Mesothelial cell of epicardium (in vitro differentiated cells): ENCODE results near the gene COL12A1. TPM values are rescaled to one million over a fixed set of nuclear protein-coding genes. Genes with fewer than 3 reads are reported as not detected.
A peak's percentile ranks its signal among the peaks of the same experiment; 100 is the strongest.

Source experiments
- DNase-seq, 2 experiments: peaks; one replicate each; pipeline ENCODE4 v3.0.0; 2021; ENCODE audit warnings: low spot score in 2 of 2; ENCODE audit not compliant: unreplicated experiment in 2 of 2
- H3K27ac Mint-ChIP-seq: 2 replicates; pipeline ENCODE4 v1.8.0; 2021; ENCODE audit warnings: mixed read lengths
- H3K27me3 Mint-ChIP-seq: 2 replicates; pipeline ENCODE4 v1.8.0; 2021; ENCODE audit warnings: low read depth, mixed read lengths
- H3K36me3 Mint-ChIP-seq: 2 replicates; pipeline ENCODE4 v1.8.0; 2021; ENCODE audit warnings: mixed read lengths
- H3K4me1 Mint-ChIP-seq: 2 replicates; pipeline ENCODE4 v1.8.0; 2021; ENCODE audit warnings: mixed read lengths
- H3K4me3 Mint-ChIP-seq: 2 replicates; pipeline ENCODE4 v1.8.0; 2021; ENCODE audit warnings: mild to moderate bottlenecking, moderate library complexity, mixed read lengths
- H3K9me3 Mint-ChIP-seq: 2 replicates; pipeline ENCODE4 v1.8.0; 2021; ENCODE audit warnings: mixed read lengths
- total RNA-seq: library from RNA; stranded (reverse); gene quantifications from 3 replicates; pipeline ENCODE4 v1.2.1, GENCODE V29; 2021
- TF ChIP-seq, protein P1 (sequence below): fragments of 200-600 bp; sonication (generic); IDR thresholded peaks from one replicate; pipeline ENCODE4 v1.5.0; 2021; ENCODE audit warnings: antibody characterized with exemption; ENCODE audit not compliant: unreplicated experiment

The COL12A1 gene
- total RNA-seq, 1 donor from 2014 or later, result 10.5 TPM

DNA sequence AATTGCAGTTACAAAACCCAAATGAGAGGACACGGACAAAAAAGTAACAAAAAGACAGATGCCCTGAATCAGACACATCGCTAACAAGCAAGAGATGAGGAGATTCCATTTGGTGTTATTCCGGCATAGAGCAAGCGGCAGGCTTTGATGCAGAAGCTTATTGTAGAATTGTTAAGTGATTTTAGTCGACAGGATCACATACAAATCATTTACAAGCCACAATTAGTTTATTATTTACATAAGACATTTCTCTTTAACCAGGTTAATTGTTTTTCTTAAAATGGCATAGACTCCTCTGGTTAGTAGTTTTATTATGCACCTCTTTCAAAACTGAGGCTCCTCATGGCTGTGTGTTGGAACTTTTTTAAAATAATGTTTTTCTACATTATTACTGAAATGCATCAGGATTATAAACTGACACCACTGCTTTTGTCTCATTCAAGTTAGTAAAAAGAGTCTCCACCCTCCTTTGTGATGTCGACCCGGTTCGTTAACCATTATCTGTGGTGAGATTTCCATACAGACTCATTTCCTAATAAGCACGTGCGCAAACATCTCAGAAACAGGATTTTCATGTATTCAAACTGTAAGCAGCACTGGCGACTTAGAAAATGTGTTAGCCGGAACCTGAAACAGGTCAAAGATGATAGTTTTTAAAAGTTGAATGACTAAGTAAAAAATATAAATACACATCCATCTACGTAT lies 119.8 kb downstream of the COL12A1 start:
- H3K27me3 Mint-ChIP-seq, result peaks cover 7% of the 10 kb centered on the region
- H3K9me3 Mint-ChIP-seq, result no peaks in the 10 kb centered on the region
- peaks cover 1% of the 10 kb centered on the region for H3K36me3 Mint-ChIP-seq
- DNase-seq, result no peak
- H3K27ac Mint-ChIP-seq, result no peak overlapping the region
- no peak overlapping the region for H3K4me3 Mint-ChIP-seq
- peaks cover 15% of the 10 kb centered on the region for H3K4me1 Mint-ChIP-seq
- TF ChIP-seq, protein P1, sequence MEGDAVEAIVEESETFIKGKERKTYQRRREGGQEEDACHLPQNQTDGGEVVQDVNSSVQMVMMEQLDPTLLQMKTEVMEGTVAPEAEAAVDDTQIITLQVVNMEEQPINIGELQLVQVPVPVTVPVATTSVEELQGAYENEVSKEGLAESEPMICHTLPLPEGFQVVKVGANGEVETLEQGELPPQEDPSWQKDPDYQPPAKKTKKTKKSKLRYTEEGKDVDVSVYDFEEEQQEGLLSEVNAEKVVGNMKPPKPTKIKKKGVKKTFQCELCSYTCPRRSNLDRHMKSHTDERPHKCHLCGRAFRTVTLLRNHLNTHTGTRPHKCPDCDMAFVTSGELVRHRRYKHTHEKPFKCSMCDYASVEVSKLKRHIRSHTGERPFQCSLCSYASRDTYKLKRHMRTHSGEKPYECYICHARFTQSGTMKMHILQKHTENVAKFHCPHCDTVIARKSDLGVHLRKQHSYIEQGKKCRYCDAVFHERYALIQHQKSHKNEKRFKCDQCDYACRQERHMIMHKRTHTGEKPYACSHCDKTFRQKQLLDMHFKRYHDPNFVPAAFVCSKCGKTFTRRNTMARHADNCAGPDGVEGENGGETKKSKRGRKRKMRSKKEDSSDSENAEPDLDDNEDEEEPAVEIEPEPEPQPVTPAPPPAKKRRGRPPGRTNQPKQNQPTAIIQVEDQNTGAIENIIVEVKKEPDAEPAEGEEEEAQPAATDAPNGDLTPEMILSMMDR, result no peak

DNA sequence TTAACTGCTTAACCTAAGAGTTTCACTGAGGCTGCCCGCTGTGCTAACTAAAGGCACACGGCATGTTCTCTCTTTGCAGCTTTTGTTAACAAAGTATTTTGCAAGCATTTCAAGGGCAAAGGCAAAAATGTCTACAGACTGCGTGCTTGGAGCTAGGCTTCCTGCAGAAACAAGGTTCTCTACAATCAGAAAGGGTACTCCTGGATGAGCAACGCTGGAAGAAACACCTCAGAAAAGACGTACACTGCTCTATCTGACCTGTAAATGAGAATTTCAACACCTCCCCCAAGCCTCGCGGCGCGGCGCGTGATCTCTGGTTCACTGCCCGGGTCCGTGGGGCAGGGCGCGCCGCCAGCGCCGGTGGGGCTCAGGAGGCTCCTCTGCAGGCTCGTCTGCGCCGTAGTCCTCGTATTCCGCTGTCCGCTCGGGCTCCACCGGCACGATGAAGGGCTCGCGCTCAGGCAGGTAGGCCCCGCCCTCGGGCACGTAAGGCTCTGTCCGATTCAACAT lies 120.9 kb downstream of the COL12A1 start:
- TF ChIP-seq, protein P1, result no peak
- Mint-ChIP-seq H3K4me1 (peaks cover 15% of the 10 kb centered on the region), H3K27me3 (peaks cover 7% of the 10 kb centered on the region), H3K9me3 (peaks cover 5% of the 10 kb centered on the region), H3K36me3 (peaks cover 1% of the 10 kb centered on the region), H3K4me3 (peak overlapping the region; percentile 65), H3K27ac (no peak overlapping the region)
- DNase-seq, result peak; percentile 21 to 51

DNA sequence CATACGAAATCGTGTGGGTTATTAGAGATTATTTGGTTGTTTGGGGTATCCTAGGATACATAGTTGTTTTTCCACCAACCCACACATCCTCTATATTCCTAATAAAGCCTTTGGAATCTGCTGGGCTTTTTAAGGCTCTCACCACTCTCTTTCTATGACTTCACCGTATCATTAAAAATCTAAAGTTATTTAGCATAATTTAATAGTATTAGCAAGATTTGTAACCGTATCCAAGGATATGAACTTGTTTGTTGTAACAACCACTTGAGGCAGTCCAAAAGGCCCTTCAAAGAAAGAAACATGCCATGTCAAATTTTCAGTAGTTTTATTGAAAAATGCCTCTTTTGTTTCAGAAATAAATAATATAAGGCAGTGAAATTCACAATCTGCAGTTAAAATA lies 121.8 kb downstream of the COL12A1 start:
- Mint-ChIP-seq H3K27me3 (peaks cover 8% of the 10 kb centered on the region), H3K36me3 (peaks cover 1% of the 10 kb centered on the region), H3K4me1 (peaks cover 9% of the 10 kb centered on the region), H3K27ac (no peak overlapping the region), H3K4me3 (no peak overlapping the region), H3K9me3 (peaks cover 5% of the 10 kb centered on the region)
- TF ChIP-seq, protein P1, result no peak
- DNase-seq, result no peak

DNA sequence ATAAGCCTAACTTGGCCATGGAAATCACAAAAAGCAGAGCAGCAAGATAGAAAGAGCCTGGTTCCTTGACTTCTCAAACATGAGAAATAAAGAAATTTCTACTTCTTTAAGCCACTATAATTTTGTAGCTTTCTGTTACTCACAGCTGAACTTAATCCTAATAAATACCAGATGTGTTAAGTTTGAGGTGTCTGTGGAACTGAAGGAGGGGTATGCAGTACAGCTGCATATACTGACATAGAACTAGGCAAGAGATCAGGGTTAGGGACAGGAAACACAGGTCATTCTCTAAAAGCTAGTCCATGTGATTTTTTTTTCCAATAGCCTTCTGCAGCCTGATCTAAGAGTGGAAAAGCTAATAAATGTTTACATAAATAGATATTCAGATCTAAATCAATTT lies 123.9 kb downstream of the COL12A1 start:
- Mint-ChIP-seq H3K4me3 (no peak overlapping the region), H3K9me3 (peaks cover 5% of the 10 kb centered on the region), H3K27me3 (peaks cover 8% of the 10 kb centered on the region), H3K36me3 (no peaks in the 10 kb centered on the region), H3K4me1 (peaks cover 12% of the 10 kb centered on the region), H3K27ac (no peak overlapping the region)
- DNase-seq, result no peak
- TF ChIP-seq, protein P1, result no peak

DNA sequence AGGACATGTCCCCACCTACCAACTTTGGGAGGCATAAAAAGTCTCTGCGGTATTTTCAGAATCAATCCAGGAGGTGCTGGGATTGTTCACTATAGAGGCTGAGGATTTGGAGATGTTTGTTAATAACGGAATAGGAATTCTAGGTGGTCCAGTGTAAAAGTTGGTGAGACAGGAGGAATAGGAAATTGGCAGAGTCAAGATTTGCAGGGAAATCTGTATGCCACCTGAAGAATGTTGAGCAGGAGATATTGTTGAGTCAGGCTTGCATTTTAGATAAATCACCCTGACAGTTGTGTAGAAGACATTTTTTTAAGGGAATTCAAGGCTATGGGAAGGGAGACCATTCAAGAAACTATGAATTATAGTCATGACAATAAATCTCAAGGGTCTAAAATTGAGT lies 124.8 kb downstream of the COL12A1 start:
- TF ChIP-seq, protein P1, result no peak
- peaks cover 8% of the 10 kb centered on the region for H3K27me3 Mint-ChIP-seq
- H3K4me1 Mint-ChIP-seq, result peaks cover 12% of the 10 kb centered on the region
- H3K36me3 Mint-ChIP-seq, result no peaks in the 10 kb centered on the region
- no peak overlapping the region for H3K27ac Mint-ChIP-seq
- DNase-seq, result no peak
- peaks cover 5% of the 10 kb centered on the region for H3K9me3 Mint-ChIP-seq
- H3K4me3 Mint-ChIP-seq, result no peak overlapping the region
